ENCODE measurements around the gene PGBD1.

The PGBD1 gene

DNA sequence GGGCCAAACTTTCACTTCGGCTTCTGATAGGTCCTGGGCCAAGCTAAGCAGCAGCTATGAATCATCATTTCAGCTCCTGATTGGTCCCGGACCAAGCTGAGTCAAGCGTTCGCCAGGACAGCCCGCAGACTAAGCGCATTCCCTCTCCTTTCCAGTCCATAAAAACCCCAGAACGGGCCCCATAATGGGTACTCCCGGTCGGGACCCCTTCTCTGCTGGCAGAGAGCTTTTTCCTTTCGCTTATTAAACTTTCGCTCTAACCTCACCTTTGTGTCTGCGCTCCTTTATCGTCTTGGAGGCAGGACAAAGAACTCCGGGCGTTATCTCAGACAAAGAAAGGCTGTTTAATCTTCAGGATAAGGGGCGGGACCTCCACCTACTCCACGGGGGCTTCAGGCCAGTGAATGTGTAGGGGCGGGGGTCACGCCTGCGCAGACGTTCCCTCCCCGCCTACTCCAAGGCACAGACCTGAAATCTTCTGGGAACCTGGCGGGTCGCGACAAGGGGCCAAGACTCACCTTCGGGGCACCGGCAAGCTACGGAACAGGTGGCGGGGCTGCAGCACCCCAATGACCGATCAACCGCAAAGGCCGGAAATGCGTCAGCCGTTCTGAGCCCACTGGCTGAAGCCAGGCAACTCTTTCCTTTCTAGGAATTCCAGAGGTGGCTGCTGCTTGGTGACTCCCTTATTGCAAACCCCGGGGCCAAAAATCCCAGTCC is 54.4 kb downstream of the PGBD1 start, which contains the start of gene ZSCAN31:
Gene ZSCAN31 (minus strand): TSS at position 585 of the 720 bp plus-strand sequence. CDS start 6,465 bp downstream, outside the sequence.
- peak; percentile 92 for DNase-seq (ENCODE audit: low spot score)

DNA sequence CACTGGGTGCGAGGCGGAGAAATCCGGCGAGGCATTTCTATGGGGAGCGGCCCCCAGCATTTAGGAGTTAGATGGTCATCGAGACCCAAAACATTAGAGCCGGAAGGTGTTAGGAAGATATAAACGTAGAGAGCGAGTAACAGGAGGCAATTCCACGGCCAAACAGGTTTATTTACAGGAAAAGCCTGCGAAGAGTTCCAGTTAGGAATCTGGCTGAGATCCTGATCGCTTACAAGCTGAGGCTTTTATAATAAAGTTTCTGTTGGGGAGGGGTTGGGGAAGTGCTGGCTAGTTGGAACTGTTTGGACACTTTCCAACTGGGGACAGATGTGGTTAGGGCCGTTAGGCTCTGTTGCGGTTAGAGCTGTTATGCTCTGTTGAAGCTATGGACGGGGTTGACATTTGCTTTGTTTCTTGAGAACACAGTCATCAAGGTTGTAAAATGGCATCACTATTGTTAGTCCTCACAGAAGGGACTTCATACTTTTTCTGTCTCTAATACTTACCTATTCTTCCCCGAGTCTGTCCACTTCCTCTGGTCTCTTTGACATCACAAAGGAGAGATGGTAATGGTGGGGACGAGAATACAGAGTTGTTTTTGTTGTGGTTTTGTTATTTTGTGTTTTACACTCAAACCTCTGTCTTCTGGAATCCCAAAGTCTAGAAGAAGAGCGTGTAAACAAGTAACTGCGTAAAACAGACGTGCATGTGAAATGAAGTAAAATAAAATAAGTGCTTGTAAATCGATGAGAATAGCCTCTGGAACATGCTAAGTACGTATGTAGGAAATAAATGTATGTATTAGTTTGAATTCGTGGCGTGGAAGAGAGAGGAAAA is 55.1 kb downstream of the PGBD1 start:
- DNase-seq (ENCODE audit: low spot score), result no peak

DNA sequence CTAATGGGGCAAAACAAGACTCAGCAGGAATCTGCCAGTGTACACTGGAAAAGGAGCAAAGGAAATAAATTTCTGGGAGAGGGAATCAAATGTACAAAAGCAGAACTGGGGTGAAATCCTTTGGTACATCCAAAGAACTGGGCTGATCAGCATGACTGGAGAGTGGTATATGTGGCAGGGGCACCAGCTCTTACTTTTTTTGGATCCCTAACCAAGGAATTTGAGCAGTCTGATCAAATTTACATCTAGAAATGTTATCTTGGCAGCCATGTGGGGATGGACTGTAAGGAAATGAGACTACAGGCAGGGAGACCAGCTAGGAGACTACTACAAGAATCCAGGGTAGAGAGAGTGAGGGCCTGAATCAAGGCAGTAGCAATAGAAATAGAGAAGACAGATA is 55.7 kb downstream of the PGBD1 start:
- DNase-seq (ENCODE audit: low spot score), result no peak

DNA sequence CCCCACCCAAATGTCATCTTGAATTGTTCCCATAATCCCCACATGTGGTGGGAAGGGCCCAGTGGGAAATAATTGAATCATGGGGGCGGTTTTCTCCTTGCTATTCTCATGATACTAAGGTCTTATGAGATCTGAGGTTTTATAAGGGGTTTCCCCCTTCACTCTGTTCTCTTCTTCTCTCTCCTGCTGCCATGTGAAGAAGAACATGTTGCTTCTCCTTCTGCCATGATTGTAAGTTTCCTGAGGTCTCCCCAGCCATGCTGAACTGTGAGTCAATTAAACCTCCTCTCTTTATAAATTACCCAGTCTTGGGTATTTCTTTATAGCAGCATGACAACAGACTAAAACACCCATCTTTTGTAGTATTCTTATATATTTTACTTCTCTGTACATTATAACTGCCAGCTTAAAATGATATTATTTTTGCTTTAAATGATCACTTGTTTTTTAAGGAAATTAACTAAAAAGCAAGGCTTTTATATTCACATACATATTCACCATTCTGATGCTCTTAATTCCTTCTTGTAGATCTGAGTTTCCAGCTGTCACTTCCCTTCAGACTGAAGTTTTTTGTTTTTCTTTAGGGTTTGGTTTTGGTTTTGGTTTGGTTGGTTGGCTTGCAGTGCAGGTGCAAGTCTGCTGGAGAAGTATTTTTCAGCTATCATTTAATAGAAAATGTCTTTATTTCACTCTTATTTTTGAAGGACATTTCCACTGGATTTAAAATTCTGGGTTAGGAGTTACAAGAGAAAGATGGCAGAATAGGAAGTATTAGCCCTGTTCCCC is 59.1 kb downstream of the PGBD1 start:
- DNase-seq (ENCODE audit: low spot score), result no peak

DNA sequence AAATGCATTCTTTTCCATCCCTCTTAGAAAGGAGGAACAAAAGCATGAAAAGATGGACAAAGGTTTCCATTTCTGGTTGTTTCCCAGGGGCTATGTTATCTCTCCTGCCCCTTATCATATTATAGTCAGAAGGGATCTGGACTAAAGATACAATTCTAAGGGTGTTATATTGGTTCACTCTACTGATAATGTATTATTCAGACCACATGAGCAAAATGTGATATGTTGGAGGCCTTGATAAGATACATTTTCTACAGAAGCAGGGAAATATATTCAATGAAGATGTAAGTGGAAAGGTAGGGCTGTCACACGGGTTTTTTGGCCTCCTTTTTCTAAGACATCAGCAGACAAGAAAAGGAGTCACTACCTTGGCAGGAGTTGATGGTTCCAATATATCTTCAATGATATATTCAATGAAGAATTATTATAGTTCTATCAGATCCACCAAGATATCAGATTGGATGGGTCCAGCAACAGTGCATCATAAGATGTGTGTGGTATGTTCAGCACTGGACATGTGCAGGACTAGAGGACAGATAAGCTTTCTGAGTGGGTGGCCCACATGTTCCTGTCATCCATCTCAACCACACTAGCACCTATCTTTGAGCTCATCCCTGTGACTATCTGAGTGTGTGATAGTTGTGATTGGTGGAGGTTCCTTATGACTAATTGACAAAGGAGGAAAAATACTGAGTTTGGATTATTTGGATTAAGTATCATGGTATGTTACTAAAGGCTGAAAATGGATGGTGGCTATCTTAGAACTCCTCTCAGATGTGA is 62.7 kb downstream of the PGBD1 start:
- no peak for DNase-seq (ENCODE audit: low spot score)

DNA sequence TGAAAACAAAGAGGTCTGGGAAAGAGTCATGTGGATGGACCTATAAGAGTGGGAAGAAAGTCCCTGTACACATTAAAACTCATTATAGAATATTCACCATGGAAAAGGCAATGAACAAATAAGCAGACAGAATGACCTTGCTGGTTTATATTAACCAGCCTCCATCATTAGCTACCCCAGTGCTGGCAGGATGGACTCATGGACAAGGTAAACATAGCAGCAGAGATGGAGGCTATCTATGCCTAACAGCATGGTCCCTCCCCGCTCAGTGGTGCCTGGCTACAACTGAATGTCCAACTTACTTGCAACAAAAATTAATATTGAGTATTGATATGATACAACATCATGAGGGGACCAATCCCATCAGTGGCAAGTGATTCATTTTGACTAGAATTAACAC is 63.8 kb downstream of the PGBD1 start:
- no peak for DNase-seq (ENCODE audit: low spot score)

DNA sequence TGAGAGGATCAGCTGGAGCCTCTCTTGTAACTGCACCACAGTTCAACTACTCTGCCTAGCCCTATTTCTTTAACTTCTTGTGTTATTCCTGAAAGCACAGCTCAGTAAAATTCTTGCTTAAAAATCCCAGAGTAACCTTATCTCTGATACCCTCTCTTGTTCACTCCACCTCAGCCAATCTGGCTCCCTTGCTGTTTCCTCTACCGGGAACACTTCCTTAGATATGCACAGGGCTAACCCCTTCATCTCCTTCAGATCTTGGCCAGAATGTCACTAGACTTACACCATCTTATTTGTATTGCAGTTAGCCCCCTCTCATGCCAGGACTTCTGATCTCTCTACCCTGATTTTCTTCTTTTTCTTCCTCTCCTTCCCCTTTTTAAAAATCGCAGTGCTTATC is 65.7 kb downstream of the PGBD1 start:
- no peak for DNase-seq (ENCODE audit: low spot score)

DNA sequence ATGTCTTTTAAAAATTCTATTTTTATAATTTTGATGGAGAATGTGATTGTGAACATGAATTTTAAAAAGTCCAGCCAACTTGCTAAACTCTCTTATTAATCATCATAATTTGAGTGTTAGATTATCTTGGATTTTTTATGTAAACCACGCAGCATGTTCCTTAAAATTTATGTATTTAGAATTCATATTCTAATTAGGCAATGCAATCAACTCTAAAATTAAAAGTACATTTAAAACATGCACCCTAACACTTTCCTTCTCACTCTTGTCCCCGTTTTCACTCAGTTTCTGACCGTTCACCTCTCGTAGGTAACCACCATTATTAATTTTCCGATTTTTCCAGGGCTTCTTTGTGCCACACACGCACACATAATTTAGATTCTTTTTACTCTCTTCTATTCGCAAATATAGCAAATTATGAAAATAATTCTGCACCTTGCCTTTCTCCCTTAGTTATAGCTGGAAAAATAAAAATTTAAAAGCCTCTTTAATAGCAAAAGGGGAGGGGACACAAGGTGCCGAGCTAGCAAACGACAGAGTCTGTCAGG is 68.0 kb downstream of the PGBD1 start:
- DNase-seq (ENCODE audit: low spot score), result no peak

DNA sequence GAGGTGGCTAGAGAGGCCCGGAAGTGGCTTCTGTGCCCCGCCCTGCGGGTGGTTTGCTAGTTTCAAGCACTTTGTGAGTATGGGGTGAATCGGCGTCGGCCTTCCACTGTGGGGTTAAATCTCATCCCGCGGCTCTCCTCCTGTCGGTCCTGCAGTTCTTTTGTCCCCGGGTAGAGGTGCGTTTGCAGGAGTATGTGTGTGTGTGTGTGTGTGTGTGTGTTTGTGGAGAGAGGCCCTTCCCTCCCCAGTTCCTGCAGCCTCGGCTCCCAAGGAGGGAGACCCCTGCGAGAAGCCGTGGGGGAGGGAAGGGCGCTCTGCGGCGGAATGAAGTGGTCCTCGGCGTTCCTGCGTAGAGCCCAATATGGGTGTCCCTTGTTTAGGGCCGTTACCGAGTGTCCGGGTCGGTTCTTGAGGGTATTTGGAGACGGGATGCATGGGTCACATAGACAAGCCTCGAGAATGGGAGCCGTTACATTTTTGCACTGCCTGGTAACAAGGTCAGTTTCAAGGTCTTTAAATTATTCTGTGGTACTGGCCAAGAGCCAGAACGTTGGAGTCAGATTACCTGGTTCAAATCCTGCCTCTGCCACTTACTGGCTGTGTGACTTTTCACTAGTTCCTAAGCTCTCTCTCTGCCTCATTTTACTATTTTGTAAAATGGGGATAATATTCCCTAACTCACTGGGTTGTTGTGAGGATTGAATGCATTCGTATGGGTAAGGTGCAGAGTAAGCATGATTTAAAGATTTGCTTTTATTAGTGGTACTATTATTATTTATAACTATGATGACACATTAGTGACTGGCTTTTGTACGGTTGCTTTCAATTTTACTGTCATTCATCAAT is 68.7 kb downstream of the PGBD1 start, which contains the start of gene ZKSCAN3:
Gene ZKSCAN3 (plus strand): TSS at position 56 of the 846 bp plus-strand sequence. CDS start 9,640 bp downstream, outside the sequence.
- peak; percentile 87 for DNase-seq (ENCODE audit: low spot score)

DNA sequence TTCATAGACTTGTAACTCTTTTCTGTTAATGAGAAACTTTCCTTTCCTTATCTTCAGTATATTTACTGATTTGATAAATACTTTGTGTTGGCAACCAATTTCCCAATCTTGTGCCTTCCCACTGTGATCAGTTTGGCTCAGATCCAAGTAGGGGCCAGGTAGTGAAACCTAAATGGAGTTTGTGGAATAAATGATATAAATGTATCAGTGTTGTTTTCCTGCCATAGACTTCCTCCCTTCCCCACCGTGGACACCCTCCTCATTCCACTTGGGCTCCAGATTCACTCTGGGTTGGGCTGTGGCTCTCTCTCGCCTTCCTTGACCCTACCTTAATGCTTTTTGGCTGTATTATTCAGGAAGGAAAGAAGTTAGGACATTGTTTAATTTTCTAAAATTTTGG is 69.7 kb downstream of the PGBD1 start:
- no peak for DNase-seq (ENCODE audit: low spot score)

DNA sequence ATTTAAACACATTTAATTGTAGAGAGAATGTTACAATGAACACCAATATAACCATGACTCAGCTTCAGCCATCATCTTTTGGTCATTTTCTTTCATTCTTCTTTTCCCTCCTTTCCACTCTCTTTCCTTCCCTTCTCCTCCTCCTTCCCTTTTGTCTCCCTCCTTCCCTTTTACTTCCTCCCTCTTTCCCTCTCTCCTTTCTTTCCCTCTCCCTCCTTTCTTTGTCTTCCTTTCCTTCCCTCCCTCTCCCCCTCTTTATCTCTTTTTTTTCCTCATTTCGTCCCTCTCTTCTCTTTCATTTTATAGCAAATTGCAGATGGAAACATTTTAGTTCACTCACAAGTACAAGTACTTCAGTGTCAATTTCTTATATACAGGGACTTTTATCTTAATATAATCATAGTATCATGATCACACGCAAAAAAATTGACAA is 70.1 kb downstream of the PGBD1 start:
- no peak for DNase-seq (ENCODE audit: low spot score)

Data from D341Med (cell line).